Lower leg skin (tissue), 4 donors: ENCODE measurements around the gene DOCK9. TPM values are rescaled to one million over a fixed set of nuclear protein-coding genes. Genes with fewer than 3 reads are reported as not detected.

ENCODE experiments used
- DNase-seq, 2 donors: peaks; one replicate each; pipeline ENCODE4 v3.0.0-alpha.2; 2019; ENCODE audit warnings: low spot score in 2 of 2
- H3K4me3 ChIP-seq: fragments of 200-600 bp; sonication (generic); 2 replicates; pipeline ENCODE4 v1.5.1; 2017; ENCODE audit warnings: mild to moderate bottlenecking, low read depth; ENCODE audit not compliant: poor library complexity, severe bottlenecking
- POLR2A ChIP-seq, 2 donors: fragments of 450-650 bp; IDR thresholded peaks; one replicate each; pipeline ENCODE4 v1.6.1; 2016 to 2017; ENCODE audit warnings: antibody characterized with exemption in 2 of 2, mild to moderate bottlenecking in 1 of 2, moderate library complexity in 1 of 2
- WGBS, 2 donors: methylation state at CpG; one replicate each; pipeline ENCODE4 v1.1.5; 2018; 5-methylcytosine and 5-hydroxymethylcytosine counted together
- intact Hi-C: fragments of 100-400 bp; cut with DNase I; formaldehyde crosslinking; loops from one replicate; pipeline ENCODE4 v1.15.0; 2023; ENCODE audit warnings: low total_unique reads
- total RNA-seq, 4 donors: library from RNA; depleted of rRNA; stranded (reverse); fragments of >200 nt; gene quantifications; one replicate each; pipeline ENCODE4 v1.1.0, GENCODE V29; 2016
- TF ChIP-seq, protein P1 (sequence below), 3 donors: fragments of 450-650 bp; IDR thresholded peaks; one replicate each; pipeline ENCODE4 v1.5.1; 2016; ENCODE audit warnings: antibody characterized with exemption in 3 of 3, mild to moderate bottlenecking in 3 of 3, moderate library complexity in 2 of 3

The DOCK9 gene
- total RNA-seq, 4 donors from 2014 or later, result 189 to 292 (median 271) TPM

DNA sequence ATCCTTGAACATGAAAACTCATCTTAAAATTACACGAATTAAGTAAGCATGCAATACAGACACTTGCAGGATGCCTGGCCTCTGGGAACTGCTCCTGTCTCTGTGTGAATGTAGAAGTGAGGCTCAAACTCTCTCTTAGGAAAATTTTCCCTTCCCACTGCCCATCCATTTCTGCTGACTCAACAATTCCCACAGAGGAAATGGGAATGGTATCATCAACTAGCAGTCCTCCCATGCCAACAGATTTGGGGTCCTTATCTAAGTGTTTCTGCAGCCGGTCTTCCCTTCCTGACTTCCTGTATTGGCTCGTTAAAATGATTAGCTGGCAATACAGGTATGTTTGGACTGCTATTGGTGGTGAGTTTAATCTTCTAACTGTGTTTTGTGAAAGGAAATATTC, 85.8 kb downstream of the DOCK9 start:
- no peak overlapping the region for H3K4me3 ChIP-seq
- WGBS, 2 donors, result 67 to 74% methylated on average over 3 of the region's 3 CpGs
- DNase-seq, result no peak
- TF ChIP-seq, protein P1, sequence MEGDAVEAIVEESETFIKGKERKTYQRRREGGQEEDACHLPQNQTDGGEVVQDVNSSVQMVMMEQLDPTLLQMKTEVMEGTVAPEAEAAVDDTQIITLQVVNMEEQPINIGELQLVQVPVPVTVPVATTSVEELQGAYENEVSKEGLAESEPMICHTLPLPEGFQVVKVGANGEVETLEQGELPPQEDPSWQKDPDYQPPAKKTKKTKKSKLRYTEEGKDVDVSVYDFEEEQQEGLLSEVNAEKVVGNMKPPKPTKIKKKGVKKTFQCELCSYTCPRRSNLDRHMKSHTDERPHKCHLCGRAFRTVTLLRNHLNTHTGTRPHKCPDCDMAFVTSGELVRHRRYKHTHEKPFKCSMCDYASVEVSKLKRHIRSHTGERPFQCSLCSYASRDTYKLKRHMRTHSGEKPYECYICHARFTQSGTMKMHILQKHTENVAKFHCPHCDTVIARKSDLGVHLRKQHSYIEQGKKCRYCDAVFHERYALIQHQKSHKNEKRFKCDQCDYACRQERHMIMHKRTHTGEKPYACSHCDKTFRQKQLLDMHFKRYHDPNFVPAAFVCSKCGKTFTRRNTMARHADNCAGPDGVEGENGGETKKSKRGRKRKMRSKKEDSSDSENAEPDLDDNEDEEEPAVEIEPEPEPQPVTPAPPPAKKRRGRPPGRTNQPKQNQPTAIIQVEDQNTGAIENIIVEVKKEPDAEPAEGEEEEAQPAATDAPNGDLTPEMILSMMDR (IDR thresholded peaks at IDR 0.05), result no peak
- no peak for TF ChIP-seq POLR2A (IDR thresholded peaks at IDR 0.05)
- intact Hi-C loops, result no loop called here

DNA sequence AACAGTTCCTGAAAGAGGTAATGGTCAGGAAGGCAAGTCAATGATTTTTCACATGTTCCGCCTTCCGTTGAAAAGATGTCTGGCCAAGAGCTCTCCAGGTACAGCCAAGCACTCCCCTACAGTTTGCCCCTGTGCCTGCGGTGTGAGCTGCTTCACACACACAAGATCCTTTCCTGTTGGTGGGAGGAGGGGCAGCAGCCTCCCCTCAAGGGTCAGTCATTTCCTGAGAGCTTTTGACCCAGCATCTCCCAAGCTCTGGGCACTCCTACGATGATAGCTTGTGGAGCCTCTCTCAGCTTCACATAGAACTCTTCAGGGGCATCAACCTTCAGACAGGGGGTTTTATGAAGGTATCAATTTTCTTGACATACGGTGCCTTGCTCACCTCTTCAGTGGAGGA, 86.9 kb downstream of the DOCK9 start:
- intact Hi-C loops, result no loop called here
- WGBS, 2 donors, result 90 to 94% methylated on average over 5 of the region's 5 CpGs

DNA sequence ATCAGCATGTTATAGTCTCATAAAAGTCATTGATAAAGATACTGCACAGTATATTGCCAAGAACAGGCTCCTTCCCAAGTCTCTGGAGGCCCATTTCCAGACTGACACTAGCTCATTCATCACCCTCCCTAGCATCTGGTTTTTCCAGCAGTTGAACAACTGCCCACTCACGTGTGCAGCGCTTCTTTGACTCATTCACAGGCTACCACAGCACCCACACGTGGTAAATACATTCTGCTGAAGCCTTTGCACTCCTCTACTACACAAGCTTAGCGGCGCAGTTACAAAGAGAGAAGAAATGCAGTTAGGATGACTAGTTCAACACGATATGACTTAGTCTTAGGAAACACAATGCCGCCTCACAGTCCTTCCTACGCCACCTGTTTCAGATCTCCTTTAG, 87.7 kb downstream of the DOCK9 start:
- DNase-seq, result peak in 1 of 2 donors; percentile 73
- no peak overlapping the region for H3K4me3 ChIP-seq
- TF ChIP-seq, protein P1 (IDR thresholded peaks at IDR 0.05), result no peak
- no peak for TF ChIP-seq POLR2A (IDR thresholded peaks at IDR 0.05)
- intact Hi-C loops, result no loop called here
- 24 to 40% methylated on average over 8 of the region's 8 CpGs for WGBS, 2 donors

More for the DNA sequence above, 86.9 kb downstream of the DOCK9 start:
- no peak for DNase-seq
- no peak overlapping the region for H3K4me3 ChIP-seq
- TF ChIP-seq, protein P1 (IDR thresholded peaks at IDR 0.05), result no peak
- no peak for TF ChIP-seq POLR2A (IDR thresholded peaks at IDR 0.05)

DNA sequence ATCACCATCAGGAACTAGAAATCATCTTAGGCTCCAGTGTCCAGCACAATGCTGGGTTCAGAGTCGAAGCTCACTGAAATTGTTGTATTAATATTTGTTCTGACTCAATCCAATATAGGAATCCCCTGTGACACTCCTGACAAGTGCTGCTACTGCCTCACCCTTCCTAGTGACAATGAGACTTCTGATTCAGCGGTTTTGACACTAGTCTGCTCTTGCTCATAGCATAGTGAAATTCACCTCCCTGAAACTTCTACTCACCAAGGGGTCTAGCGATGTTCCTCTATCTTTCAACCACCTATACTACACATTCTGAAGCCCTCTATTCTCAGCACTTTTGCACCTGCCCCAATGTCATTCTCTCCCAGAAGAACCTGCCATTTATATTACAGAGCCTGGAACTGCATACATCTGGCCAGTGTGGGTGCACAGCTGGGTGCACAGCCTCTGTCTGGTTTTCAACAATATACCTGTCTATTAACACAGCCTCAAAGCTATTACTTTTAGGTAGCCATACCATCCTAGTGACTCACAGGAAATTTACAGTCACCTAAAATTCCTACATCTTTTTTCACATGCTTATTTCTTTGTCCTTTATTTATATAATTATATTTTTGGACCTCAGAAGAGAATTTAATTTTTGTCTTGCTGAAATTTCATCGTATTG, 88.3 kb downstream of the DOCK9 start:
- no peak overlapping the region for H3K4me3 ChIP-seq
- DNase-seq, result no peak
- TF ChIP-seq POLR2A (IDR thresholded peaks at IDR 0.05), result no peak
- TF ChIP-seq, protein P1 (IDR thresholded peaks at IDR 0.05), result no peak
- intact Hi-C loops, result no loop called here
- WGBS, 2 donors, result 78% methylated on average over 4 of the region's 4 CpGs

DNA sequence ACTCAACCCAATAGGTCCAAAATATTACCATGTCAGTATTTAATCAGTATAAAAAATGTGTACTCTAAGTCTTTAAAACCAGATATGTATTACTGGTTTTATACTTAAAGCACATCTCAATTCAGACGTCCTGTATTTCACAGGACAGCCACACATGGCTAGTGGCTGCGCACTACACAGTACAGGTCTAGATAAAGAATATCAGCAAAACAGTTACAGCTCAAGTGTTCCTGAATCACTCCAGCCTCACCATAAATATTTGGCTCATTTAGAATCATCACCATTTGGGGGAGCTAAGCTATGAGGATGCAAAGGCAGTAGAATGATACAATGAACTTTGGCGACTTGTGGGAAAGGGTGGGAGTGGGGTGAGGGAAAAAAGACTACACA, 89.0 kb downstream of the DOCK9 start:
- no peak overlapping the region for H3K4me3 ChIP-seq
- TF ChIP-seq POLR2A (IDR thresholded peaks at IDR 0.05), result no peak
- TF ChIP-seq, protein P1 (IDR thresholded peaks at IDR 0.05), result no peak
- intact Hi-C loops, result no loop called here
- 61% methylated on average over 3 of the region's 3 CpGs for WGBS, 2 donors
- no peak for DNase-seq
